EL (cell line): ENCODE measurements around the gene P4HA1.

Source experiments
- DNase-seq: peaks from one replicate; pipeline ENCODE4 v3.0.0-alpha.2; 2016

P4HA1 gene

GRCh38 chr10:73093922-73094850, 2.5 kb downstream of the P4HA1 start:
- peak; percentile 37 for DNase-seq

GRCh38 chr10:73092830-73093229, 3.8 kb downstream of the P4HA1 start:
- no peak for DNase-seq

GRCh38 chr10:73088304-73088703, 8.4 kb downstream of the P4HA1 start:
- DNase-seq, result no peak

- DNase-seq, result no peak
Measured at GRCh38 chr10:73086816-73087215, 9.8 kb downstream of the P4HA1 start.

GRCh38 chr10:73084209-73084608, 12.5 kb downstream of the P4HA1 start:
- no peak for DNase-seq

- DNase-seq, result peak; percentile 14
Measured at GRCh38 chr10:73083221-73083620, 13.4 kb downstream of the P4HA1 start.

- no peak for DNase-seq
Measured at GRCh38 chr10:73079779-73080541, 16.7 kb downstream of the P4HA1 start.

GRCh38 chr10:73076360-73077183, 20.1 kb downstream of the P4HA1 start:
- peak; percentile 69 for DNase-seq

GRCh38 chr10:73075829-73076228, 20.8 kb downstream of the P4HA1 start:
- DNase-seq, result no peak

GRCh38 chr10:73073627-73074026, 23.0 kb downstream of the P4HA1 start:
- DNase-seq, result no peak

GRCh38 chr10:73065441-73065840, 31.2 kb downstream of the P4HA1 start:
- DNase-seq, result no peak

GRCh38 chr10:73061743-73062142, 34.9 kb downstream of the P4HA1 start:
- no peak for DNase-seq

- peak; percentile 37 for DNase-seq
Measured at GRCh38 chr10:73060738-73061635, 35.7 kb downstream of the P4HA1 start.

- DNase-seq, result no peak
Measured at GRCh38 chr10:73060173-73060572, 36.5 kb downstream of the P4HA1 start.

- DNase-seq, result no peak
Measured at GRCh38 chr10:73058057-73058591, 38.5 kb downstream of the P4HA1 start.

GRCh38 chr10:73054286-73054685, 42.4 kb downstream of the P4HA1 start:
- DNase-seq, result no peak

- no peak for DNase-seq
Measured at GRCh38 chr10:73053275-73053674, 43.4 kb downstream of the P4HA1 start.

- DNase-seq, result peak; percentile 91
Measured at GRCh38 chr10:73044378-73045285, 52.0 kb downstream of the P4HA1 start.

- DNase-seq, result no peak
Measured at GRCh38 chr10:73043766-73044377, 52.8 kb downstream of the P4HA1 start.

- no peak for DNase-seq
Measured at GRCh38 chr10:73043319-73043718, 53.3 kb downstream of the P4HA1 start.
